ENCODE measurements around the gene BMERB1. TPM values are rescaled to one million over a fixed set of nuclear protein-coding genes. Genes with fewer than 3 reads are reported as not detected.

Gene BMERB1
- total RNA-seq, 1 donor from 2014 or later: 3.6 TPM

DNA sequence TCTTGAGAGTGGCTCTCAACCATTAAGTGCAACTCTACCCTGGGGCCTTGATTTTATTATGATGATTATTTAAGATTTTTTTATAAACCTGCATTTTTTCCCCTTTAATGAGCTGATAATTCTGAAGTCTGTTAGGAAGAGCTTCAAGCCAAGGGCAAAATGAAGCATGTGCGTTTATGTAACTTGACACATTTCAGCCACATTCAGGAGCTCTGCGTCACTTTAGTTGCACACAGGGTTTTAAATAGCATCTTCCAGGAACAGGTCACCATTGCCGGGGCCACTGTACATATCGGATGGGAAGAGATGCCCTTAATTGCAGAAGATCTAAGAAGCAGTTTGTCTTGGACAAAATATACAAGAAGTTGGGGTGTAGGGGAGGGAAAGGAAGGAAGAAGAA lies 89.6 kb downstream of the BMERB1 start:
- no peak for ATAC-seq

- no peak for ATAC-seq
Measured at GRCh38 chr16:15524966-15525365, 90.6 kb downstream of the BMERB1 start.

- no peak for ATAC-seq
Measured at GRCh38 chr16:15526097-15526496, 91.7 kb downstream of the BMERB1 start.

- no peak for ATAC-seq
Measured at GRCh38 chr16:15526731-15527130, 92.3 kb downstream of the BMERB1 start.

DNA sequence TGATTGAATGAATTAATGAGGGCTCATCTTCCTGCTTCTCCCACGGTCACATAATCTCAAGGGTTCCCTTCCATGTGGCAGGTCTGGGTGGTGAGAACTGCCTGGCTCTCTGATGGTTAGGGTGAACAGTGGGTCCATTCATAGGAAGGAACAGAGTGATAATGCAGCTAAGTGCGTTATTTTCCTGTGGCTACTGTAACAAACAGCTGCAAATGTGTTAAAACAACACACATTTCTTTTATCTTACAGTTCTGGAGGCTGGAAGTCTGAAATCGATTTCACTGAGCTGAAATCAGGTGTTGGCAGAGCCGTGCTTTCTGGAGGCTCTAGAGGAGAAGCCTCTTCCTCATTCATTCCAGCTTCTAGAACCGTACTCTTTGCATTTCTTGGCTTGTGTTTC lies 95.3 kb downstream of the BMERB1 start:
- ATAC-seq: no peak

- no peak for ATAC-seq
Measured at GRCh38 chr16:15530085-15530484, 95.7 kb downstream of the BMERB1 start.

GRCh38 chr16:15532825-15533224 lies 98.4 kb downstream of the BMERB1 start:
- no peak for ATAC-seq

GRCh38 chr16:15533386-15533785 lies 99.0 kb downstream of the BMERB1 start:
- no peak for ATAC-seq

DNA sequence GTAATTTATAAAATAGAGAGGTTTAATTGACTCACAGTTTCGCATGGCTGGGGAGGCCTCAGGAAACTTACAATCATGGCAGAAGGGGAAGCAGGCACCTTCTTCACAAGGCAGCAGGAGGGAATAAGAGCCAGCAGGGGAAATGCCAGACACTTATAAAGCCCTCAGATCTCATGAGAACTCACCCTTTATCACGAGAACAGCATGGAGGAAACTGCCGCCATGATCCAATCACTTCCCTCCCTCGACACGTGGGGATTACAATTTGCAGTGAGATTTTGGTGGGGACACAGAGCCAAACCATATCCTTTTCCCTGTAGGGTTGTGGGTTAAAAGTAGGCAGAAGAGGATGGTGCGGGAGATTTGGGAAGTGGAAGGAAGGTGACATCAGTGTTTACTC lies 101.4 kb downstream of the BMERB1 start:
- ATAC-seq: no peak

DNA sequence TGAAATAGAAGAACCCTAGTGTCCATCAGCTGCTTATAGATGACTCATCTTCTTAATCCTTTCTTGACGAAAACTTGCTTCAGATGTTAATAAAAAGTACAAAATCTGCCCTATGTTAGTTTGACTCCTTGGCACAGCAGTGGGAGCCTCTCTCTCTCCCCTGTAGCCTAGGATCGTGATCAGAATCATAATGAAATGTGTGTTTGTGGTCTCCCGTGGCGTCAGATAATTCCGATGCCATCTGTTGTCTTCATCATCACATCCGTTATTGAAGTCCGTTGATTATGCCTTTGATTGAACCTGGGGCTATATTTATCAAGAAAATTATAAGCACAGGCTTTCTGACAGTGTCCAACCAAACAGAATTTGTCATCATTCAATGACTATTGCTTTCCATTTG lies 102.5 kb downstream of the BMERB1 start:
- no peak for ATAC-seq

DNA sequence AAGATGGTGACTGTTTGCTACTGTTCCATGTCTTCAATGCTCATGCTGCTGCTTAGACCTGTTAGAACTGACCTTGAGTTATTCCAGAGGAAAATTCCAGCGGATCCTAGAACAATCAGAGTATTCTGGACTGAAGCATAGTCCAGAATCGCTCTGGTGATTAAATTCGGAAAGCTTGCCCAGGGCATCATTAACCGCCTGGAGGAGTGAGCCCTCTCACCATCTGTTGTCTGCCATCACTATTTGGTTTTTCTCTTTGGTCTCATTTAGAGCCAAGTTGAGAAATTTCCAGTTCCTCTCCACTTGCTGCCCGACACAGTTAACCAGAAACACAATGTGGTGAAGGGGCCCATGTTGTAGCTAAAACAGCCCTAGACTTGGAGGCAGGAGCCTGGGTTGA lies 104.1 kb downstream of the BMERB1 start:
- no peak for ATAC-seq

DNA sequence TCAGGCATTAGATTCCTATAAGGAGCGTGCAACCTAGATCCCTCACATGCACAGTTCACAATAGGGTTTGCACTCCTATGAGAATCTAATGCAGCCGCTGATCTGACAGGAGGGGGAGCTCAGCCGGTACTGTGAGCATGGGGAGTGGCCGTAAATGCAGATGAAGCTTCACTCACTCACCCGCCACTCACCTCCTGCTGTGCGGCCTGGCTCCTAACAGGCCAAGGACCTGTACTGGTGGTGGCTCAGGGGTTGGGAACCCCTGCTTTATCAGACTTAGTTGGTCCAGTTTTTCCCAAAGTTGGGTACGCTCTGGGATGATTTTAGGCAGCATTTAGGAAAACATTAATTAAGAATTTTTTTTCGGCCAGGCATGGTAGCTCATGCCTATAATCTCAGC lies 104.8 kb downstream of the BMERB1 start:
- no peak for ATAC-seq

DNA sequence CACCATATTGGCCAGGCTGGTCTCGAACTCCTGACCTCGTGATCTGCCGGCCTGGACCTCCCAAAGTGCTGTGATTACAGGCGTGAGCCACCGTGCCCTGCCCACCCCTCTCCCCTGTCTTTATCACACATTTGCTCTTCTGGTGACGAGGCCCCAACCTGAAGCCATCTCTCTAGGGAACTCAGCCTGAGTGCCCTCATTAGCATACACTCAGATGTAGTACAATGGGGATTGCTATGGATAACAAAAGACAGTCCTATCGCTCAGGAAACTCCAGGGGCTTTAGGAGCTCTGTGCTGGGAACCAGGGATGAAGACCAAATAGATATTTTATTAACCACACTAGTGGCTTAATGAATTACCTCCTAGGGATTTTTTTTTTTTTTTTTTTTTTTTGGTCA lies 107.9 kb downstream of the BMERB1 start:
- no peak for ATAC-seq

DNA sequence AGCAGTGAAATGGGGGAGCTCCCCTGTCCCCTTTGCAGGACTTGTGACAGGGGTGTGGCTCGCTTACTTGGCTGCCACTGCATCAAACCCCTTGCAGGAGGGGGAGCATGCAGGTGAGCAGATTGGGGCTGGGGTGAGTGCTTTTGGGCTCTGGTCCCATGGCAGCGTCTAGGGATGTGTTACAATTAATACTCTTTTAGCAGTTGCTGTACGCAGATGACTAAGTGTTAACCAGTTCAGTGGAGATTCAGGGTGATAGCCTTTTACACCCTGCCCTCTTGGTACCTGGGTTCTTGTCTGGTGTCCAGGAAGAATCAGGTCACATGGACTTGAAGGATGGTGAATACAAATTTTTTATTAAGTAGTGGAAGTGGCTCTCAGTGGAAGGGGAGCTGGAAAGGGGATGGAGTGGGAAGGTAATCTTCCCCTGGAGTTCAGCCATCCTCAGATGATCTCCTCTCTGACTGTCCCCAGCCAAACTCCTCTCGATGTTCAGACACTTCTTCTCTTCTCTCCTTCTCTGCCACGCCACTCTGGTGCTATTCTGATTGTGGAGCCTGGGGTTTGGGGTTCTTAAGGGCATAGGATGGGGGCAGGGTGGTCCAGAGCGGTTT lies 108.5 kb downstream of the BMERB1 start:
- ATAC-seq: no peak

GRCh38 chr16:15544405-15544804 lies 110.0 kb downstream of the BMERB1 start:
- no peak for ATAC-seq

DNA sequence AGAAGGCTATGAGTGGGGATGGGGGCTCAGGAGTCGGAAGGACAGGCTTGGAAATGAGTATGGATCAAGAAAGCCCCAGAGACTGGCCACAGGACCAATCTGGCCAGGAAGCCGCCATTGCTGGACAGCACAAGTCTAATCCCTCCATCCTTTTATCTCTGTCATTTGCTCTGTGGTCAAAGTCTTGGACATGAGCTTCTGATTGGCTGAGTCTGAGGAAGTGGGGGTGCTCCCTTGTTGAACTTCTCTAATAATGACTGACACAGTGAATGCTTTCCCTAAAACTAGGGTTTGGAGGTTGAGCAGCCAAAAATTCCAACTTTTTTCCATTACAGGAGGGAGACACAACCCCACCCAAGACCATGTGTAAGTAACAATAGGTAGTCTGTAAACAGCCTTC lies 111.2 kb downstream of the BMERB1 start:
- no peak for ATAC-seq

DNA sequence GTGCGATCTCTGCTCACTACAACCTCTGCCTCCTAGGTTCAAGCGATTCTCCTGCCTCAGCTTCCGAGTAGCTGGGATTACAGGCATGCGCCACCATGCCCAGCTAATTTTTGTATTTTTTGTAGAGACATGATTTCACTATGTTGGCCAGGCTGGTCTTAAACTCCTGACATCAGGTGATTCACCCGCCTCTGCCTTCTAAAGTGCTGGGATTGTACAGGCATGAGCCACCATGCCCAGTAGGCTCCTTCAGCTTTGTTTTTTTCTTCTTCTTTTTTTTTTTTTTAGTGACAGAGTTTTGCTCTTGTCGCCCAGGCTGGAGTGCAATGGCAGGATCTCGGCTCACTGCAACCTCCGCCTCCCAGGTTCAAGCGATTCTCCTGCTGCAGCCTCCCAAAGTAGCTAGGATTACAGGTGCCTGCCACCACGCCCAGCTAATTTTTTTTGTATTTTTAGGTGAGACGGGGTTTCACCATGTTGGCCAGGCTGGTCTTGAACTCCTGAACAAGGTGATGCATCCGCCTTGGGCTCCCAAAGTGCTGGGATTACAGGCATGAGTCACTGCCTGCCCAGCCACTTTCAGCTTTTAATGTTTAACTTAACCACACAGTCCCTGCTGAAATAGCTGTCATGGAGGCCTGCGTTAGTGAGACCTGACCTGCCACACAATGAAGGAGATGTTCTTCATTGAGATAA lies 112.8 kb downstream of the BMERB1 start:
- ATAC-seq: peak; percentile 51

- no peak for ATAC-seq
Measured at GRCh38 chr16:15547768-15548096, 113.3 kb downstream of the BMERB1 start.

GRCh38 chr16:15548482-15548891 lies 114.1 kb downstream of the BMERB1 start:
- peak; percentile 57 for ATAC-seq

DNA sequence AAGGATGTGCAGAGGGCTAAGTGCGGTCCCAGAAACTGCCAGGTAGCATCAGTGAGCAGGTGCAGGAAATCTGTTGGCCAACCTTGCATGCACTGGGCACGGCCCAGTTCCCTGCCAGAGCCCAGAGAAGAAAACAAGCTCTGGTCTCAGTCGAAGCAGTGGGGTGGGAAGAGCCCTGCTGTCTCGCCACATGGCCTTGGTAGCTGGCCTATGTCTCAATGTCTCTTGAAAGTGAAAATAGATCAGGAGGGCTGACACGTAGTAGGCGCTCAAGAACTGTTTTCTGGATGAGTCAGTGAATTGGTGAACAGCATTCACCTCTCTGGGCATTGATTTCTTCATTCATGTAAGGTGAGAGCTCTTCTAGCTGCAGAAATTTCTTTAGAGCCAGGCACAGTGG lies 118.1 kb downstream of the BMERB1 start:
- no peak for ATAC-seq

DNA sequence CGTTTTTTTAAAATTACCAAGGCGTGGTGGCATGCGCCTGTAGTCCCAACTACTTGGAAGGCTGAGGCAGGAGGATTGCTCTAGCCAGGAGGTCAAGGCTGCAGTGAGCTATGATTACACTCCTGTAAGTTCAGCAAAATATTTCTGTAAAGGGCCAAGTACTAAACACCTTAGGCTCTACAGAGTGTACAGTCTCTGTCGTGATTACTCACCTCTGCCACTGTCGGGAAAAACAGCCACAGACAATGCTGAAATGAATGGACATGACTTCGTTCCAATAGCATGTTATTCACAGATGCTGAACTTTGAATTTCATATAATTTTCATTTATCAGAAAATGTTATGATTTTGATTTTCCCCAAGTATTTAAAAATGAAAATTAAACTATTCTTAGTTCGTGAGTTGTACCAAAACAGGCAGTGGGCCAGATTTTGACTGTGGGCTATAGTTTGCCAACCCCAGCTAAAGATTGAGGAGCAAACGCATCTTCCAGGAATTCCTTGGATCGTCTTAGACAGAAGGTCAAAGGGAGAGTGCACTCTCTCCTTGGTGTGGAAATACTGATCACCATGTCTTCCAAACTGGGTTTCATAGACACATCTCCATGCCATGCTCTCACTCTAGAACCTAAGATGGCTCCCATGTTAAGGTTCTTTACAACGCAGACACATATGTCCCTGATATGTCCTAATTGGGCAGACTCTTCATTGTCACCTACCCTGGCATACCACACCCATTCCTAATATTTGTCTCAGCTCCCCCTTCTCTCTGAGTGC lies 119.1 kb downstream of the BMERB1 start:
- no peak for ATAC-seq

GRCh38 chr16:15556130-15556529 lies 121.7 kb downstream of the BMERB1 start:
- ATAC-seq: no peak

DNA sequence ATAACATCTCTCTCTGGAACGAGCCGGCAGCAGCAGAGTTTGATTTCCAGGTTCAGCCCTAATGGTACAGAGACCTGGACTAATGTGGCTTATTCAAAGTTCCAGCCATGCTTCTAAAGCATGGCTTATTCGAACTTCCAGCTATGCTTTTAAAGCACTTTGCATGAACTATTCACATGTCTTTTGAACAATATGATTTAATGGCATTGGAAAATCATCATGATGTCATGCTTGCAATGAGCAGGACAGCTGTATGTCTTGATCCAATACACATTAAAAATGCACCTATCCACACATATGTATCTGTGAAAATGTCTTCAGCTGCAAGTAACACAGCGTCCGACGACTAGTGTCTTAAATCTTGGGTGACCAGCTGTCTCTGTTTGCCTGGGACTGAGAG lies 122.9 kb downstream of the BMERB1 start:
- no peak for ATAC-seq

DNA sequence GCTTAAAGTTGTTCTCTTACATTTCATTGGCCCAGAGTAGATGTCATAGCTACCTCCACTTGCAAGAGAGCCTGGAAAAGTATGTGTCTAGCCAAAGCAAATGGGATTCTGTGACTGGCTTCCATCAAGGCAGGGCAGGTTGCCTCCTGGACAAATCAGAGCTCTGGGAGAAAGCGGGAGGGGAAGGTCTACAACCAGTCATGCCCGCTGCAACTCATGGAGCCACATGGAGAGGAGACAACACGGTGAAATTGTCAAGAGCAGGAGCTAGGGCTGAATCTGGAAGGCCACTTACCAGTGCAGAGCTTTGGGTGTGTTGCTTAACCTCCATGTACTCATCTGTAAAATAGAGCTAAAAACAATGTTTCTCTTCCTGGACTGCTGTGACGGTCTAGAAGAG lies 124.8 kb downstream of the BMERB1 start:
- ATAC-seq: no peak

Measured in esophagus mucosa (tissue), 1 donor.